Stimulated activated CD8-positive, alpha-beta memory T cell treated with anti-CD3 and anti-CD28 coated beads, Interleukin-15, amount 100 ng/mL, for 48 hours (primary cell): ENCODE data around the gene SECISBP2.
"Not testable (repeated sequence)": the region's sequence is repeated elsewhere in the genome, so short reads cannot be mapped to it uniquely, and the experiment has no call there.

Source experiments
- DNase-seq, 2 donors: peaks; one replicate each; pipeline ENCODE4 v3.0.0-alpha.2; 2020; ENCODE audit warnings: low read depth in 2 of 2

SECISBP2 gene

DNA sequence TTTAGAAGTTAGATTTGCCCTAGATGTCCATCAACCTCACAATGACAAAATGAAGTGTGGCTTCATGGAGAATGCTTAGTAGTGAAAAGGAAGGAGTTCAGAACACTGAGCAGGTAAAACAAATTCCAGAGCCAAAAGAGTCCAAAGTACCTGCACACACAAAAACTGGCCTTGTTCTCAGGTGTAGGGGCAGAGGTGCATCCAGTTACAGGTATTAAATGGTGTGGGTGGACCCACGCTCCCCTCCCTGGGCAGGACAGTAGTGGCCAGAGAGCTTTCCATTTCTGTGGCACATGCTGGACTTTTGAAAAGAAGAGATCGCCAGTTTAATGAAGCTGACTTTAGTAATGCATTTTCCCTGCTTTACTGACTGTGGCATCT lies 47.2 kb downstream of the SECISBP2 start:
- no peak for DNase-seq

GRCh38 chr9:89366711-89367110 lies 48.4 kb downstream of the SECISBP2 start:
- DNase-seq = no peak

GRCh38 chr9:89367281-89367680 lies 49.0 kb downstream of the SECISBP2 start:
- no peak for DNase-seq

GRCh38 chr9:89367726-89368437 lies 49.6 kb downstream of the SECISBP2 start:
- no peak for DNase-seq

DNA sequence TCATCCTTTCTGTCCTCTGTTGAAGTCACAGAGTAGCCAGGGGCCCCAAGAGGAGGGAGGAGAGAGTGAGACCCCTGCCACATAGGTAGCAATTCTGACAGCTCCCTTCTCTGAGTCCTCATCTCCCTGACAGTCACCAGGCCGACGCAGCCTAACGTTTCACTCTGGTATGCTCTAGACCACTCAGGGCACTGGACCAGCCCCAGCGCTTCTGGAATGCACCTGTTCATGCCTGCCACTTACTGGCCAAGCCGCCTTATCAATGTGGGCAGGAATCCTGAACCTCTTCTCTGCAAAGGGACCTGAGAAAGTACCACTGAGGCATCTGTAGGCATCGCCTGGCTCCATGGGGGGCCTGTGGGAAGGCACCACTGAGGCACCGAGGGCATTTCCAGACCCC lies 50.2 kb downstream of the SECISBP2 start:
- DNase-seq = no peak

DNA sequence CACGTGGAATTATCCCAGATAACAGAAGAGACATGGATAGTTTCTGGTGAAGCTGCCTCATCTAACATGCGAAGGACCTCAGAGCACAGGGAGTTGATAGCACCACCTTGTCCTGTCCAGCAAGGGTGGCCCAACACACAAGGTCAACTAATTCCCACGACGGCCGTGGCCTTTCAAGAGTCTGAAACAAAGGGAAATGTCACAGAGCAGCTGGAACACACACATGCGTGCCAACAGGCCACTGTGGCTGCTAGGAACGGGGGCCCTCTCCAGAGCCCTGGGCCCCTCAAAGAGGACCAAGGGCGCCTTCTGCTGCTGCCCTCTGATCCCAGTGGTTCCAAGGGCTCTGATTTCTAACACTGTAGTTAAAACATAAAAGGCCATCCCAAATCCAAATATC lies 50.7 kb downstream of the SECISBP2 start:
- DNase-seq = no peak

DNA sequence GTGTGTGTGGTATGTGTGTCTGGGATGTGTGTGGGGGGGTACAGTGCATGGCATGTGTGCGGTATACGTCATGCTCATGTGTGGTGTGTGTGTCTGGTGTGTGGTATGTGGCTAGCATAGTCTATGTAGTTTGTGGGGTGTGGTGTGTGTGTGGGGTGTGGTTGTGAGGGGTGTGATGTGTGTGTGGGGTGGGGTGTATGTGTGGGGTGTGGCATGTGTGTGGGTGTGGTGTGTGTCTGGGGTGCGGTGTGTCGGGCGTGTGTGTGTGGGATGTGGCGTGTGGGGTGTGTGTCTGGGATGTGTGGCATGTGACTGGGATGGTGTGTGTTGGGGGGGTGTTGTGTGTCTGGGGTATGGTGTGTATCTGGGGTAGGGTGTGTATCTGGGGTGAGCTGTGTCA lies 52.3 kb downstream of the SECISBP2 start:
- no peak for DNase-seq

DNA sequence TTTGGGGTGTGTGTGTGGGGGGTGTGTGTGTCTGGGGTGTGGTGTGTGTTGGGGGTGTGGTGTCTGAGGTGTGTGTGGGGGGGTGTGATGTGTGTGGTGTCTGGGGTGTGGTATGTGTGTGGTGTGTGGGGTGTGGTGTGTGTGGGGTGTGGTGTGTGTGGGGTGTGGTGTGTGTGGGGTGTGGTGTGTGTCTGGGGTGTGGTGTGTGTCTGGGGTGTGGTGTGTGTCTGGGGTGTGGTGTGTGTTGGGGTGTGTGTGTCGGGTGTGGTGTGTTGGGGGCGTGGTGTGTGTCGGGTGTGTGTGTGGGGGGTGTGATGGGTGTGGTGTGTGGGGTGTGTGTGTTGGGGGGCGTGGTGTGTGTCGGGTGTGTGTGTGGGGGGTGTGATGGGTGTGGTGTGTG lies 53.5 kb downstream of the SECISBP2 start:
- DNase-seq = not testable (repeated sequence)

GRCh38 chr9:89372230-89372816 lies 54.0 kb downstream of the SECISBP2 start:
- DNase-seq = no peak

DNA sequence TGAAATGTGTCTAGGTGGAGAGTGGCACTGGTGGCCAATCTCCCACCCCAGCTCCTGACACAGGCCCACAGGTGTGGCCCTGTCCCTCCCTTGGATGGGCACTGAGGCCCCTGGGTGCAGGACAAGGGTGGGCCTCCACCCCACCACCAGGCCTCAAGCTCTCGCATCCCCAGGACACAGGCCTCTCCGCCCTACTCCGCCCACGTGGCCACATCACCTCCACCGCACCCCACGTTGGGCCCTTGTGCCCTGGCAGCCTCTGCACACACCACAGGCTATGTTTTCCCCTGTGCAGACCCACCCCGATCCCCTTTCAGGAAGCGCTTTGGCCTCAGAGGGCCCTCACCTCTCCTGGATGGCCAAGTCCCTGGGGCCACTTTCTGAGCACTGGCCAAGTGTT lies 54.7 kb downstream of the SECISBP2 start:
- DNase-seq = no peak

GRCh38 chr9:89374176-89374575 lies 55.9 kb downstream of the SECISBP2 start:
- no peak for DNase-seq

DNA sequence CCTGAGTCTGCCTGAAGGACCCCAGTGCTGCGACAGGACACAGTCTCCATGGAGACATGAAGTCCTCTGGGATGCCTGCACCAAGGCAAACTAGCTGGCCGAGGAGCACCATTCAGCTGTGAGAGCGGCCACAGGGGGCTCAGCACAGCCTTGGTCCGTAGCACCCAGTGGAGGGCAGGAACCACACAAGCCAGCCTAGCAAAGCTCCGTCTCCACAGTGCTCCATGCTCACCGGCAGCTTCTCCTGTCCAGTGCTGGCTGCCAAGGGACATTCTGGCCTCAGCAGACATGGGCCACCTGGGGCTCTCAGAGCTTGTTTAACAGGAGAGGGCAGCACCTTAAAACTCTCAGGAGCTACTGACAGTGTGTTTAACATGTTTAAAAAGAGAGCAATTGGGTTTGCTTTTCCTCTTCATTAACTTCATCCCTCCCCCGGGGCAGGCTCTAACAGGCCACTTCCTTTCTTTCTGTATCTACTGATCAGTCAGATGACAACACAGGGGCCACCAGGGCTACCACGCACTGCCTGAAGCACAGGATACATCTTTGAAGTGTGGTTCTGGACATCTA lies 57.0 kb downstream of the SECISBP2 start:
- DNase-seq = no peak

GRCh38 chr9:89376286-89376685 lies 58.0 kb downstream of the SECISBP2 start:
- DNase-seq = no peak

DNA sequence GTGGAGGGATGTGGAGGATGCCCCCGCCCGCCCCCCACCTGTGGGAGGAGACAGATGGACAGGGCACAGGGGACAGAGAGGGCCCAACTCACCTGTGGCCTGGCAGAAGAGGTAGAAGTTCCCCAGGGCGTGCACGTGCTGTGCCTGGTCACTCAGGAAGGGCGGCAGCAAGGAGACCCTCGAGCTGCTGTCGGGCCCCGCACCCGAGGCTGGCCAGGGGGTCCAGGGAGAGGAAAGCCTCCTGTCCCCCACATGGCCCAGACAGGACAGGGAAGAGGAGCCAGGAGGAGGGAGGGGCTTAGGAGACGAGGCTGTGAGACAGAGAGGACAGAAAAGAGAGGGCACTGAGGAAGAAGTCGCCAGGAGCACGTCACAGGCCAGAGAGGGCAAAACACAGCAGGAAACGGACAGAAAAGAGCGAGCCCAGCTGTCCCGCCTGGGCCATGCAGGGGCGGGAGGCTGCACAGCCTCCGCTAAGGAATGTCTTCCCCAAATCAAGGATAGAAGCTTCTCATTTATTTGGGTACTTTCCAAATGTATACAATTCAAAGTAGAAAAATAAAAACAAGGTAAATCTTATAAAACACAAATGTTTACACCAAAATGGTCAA lies 58.5 kb downstream of the SECISBP2 start:
- no peak for DNase-seq

DNA sequence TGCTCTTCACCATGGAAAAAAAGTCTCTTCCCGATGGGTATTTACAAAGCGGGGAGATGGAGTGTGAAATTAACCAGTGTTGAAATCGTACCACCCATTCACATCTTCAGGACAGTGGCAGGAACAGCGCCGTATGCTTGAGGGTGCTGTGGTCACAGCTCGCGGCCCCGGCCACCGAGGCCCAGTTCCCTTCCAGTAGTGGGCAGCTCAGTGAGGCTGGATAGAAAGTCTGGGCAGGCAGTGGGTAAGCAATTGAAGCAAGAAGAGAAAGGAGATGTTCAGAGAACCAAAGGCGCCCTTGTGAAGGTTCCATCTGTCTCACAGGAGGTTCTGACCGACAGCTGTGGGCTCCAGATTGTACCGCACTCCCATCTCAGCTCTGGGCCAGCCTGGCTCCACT lies 59.1 kb downstream of the SECISBP2 start:
- no peak for DNase-seq

- DNase-seq = no peak
These were observed 60.2 kb downstream of the SECISBP2 start for GRCh38 chr9:89378541-89378940.

- DNase-seq = no peak
These were observed 60.7 kb downstream of the SECISBP2 start for GRCh38 chr9:89379031-89379430.

DNA sequence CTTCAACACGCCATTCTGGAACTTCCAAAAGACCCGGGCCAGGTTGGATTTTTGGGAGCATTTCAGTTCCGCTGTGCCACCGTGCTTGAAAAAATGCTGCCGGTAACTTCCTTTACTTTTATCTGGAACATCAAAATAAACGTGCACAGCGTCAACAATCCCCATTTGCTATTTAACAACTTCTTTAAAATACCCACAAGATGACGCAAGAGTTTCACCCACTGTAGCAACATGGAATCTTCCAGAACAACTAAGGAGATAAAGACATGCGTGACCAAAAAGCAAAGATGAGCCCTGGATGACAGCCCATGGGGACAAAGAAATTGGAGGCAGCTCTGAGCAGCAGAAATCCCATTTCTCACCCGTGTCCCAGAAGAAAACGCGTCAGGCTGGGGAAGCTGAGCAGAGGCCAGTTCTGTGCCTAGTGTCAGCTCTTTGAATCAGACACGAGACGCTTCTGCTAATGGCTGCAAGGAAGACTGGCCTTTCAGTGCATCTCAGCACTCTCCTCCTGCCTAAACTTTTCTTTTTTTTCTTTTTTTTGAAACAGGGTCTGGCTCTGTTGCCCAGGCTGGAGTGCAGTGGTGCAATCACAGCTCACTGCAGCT lies 61.3 kb downstream of the SECISBP2 start:
- DNase-seq = no peak

- DNase-seq = no peak
These were observed 62.4 kb downstream of the SECISBP2 start for GRCh38 chr9:89380437-89381307.

- no peak for DNase-seq
These were observed 63.0 kb downstream of the SECISBP2 start for GRCh38 chr9:89381308-89381609.

DNA sequence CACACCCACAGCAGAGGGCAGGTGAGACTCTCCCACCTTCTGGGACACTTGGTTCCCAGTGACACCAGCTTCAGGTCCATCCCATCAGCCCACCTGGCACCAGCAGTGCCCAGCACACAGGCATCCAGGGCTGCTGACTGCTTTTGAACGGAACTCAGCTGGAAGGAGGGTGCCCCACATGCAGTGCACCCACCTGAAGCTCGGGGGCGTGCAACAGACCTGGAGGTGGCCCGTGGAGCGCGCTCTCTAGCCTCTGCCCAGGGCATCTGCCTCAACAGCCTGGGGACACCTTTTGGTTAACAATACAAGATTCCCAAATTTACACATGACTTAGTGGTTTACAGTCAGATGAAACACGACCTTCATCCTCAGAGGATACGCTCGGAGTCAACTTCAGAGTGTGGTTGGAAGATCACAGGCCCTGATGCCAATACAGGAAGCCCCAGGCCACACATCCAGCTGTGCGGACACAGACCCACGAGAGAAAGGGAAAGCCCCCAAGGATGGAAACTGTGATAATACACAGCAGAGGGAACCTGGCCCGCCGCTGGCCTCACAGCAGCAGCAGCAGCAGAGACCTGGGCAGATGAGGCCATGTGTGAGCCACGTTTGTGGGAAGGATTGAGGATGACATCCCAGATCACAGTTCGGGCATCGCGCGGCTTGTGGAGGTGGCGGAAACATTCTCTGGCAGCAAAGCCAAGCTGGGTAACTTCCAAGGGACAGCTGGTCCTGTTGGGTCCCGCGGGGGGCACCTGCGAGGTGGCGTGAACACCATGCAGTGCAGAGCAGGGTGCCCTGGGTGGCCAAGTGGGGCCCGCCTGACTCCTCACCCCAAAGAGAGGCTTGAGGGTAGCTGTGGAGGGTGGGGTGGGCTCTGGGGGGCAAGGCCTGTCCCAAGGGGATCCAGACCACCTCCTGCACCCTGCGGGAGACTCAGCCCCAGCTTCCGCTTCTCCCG lies 64.0 kb downstream of the SECISBP2 start:
- peak in 1 of 2 donors; percentile 40 for DNase-seq
